HEK293 (cell line): Measurements from ENCODE around the gene CPNE1.

Source experiments
- CTCF ChIA-PET: fragments of 350-600 bp; formaldehyde crosslinking; extraction: SDS; loops from one replicate; lab custom pipeline; 2021; ENCODE audit warnings: antibody characterized with exemption; lab: Yijun Ruan, JAX
- POLR2A ChIA-PET: fragments of 300-600 bp; formaldehyde crosslinking; extraction: SDS; loops from one replicate; lab custom pipeline; 2020; ENCODE audit warnings: antibody characterized with exemption, inconsistent platforms; lab: Yijun Ruan, JAX
- H3K27ac ChIP-seq: fragments of 200-500 bp; sonication (Bioruptor generic); 2 replicates; pipeline ENCODE4 v1.5.1; 2014; ENCODE audit warnings: low read depth, low read length, control low read depth, inconsistent platforms; ENCODE audit errors: extremely low read depth
- H3K36me3 ChIP-seq, 2 experiments: fragments of 200-500 bp in 1 of 2; sonication (Bioruptor generic) in 1 of 2; 1 replicate in 1 of 2; 2 replicates in 1 of 2; pipeline ENCODE4 v1.5.1; 2014 to 2017; ENCODE audit warnings: inconsistent platforms in 2 of 2, low read length in 2 of 2; ENCODE audit not compliant: control insufficient read depth in 2 of 2, insufficient read depth in 1 of 2
- H3K4me1 ChIP-seq: fragments of 200-500 bp; sonication (Bioruptor generic); 2 replicates; pipeline ENCODE4 v1.5.1; 2014; ENCODE audit warnings: mild to moderate bottlenecking, low read length, inconsistent platforms; ENCODE audit not compliant: control insufficient read depth, insufficient read depth
- H3K4me3 ChIP-seq: 2 replicates; pipeline ENCODE4 v1.5.1; 2011; ENCODE audit warnings: low read depth, mild to moderate bottlenecking, control low read depth, low read length, moderate library complexity
- H3K9me3 ChIP-seq: fragments of 200-500 bp; sonication (Bioruptor generic); 2 replicates; pipeline ENCODE4 v1.5.1; 2014; ENCODE audit warnings: low read depth, low read length, inconsistent platforms; ENCODE audit not compliant: control insufficient read depth, insufficient read depth
- BCL11A ChIP-seq: fragments of 450-650 bp; formaldehyde crosslinking; IDR thresholded peaks from 2 replicates; pipeline ENCODE4 v1.5.1; 2016; ENCODE audit warnings: low read depth, missing biosample characterization, missing genetic modification characterization
- FEZF1 ChIP-seq: fragments of 450-650 bp; formaldehyde crosslinking; IDR thresholded peaks from 2 replicates; pipeline ENCODE4 v1.5.1; 2016; ENCODE audit warnings: missing biosample characterization, missing genetic modification characterization
- OVOL3 ChIP-seq: fragments of 450-650 bp; formaldehyde crosslinking; IDR thresholded peaks from 2 replicates; pipeline ENCODE4 v1.5.1; 2016; ENCODE audit warnings: missing biosample characterization, missing genetic modification characterization
- PRDM1 ChIP-seq: fragments of 450-650 bp; formaldehyde crosslinking; IDR thresholded peaks from 2 replicates; pipeline ENCODE4; 2016; ENCODE audit warnings: missing biosample characterization, missing genetic modification characterization
- TRIM28 ChIP-seq: IDR thresholded peaks from 2 replicates; pipeline ENCODE4 v1.6.1; 2011; ENCODE audit warnings: low read length, control low read depth, borderline replicate concordance
- WT1 ChIP-seq: fragments of 450-650 bp; formaldehyde crosslinking; IDR thresholded peaks from 2 replicates; pipeline ENCODE4 v1.5.1; 2016; ENCODE audit warnings: missing biosample characterization, missing genetic modification characterization
- ZBTB1 ChIP-seq: fragments of 450-650 bp; formaldehyde crosslinking; IDR thresholded peaks from 2 replicates; pipeline ENCODE4 v1.5.1; 2016; ENCODE audit warnings: missing biosample characterization, missing genetic modification characterization
- ZBTB48 ChIP-seq: fragments of 450-650 bp; formaldehyde crosslinking; IDR thresholded peaks from 2 replicates; pipeline ENCODE4 v1.5.1; 2016; ENCODE audit warnings: missing biosample characterization, missing genetic modification characterization
- ZFHX2 ChIP-seq: fragments of 450-650 bp; formaldehyde crosslinking; conservative IDR thresholded peaks from 2 replicates; pipeline ENCODE4 v1.5.1; 2016; ENCODE audit warnings: missing biosample characterization, missing genetic modification characterization
- ZFP3 ChIP-seq: fragments of 450-650 bp; formaldehyde crosslinking; IDR thresholded peaks from 2 replicates; pipeline ENCODE4 v1.5.1; 2016; ENCODE audit warnings: low read depth, missing biosample characterization, missing genetic modification characterization
- ZNF112 ChIP-seq: fragments of 450-650 bp; formaldehyde crosslinking; IDR thresholded peaks from 2 replicates; pipeline ENCODE4 v1.5.0; 2017; ENCODE audit warnings: missing biosample characterization, missing genetic modification characterization
- ZNF211 ChIP-seq: fragments of 450-650 bp; formaldehyde crosslinking; IDR thresholded peaks from 2 replicates; pipeline ENCODE4 v1.5.1; 2016; ENCODE audit warnings: low read depth, missing biosample characterization, missing genetic modification characterization
- ZNF223 ChIP-seq: fragments of 450-650 bp; formaldehyde crosslinking; IDR thresholded peaks from 2 replicates; pipeline ENCODE4 v1.5.1; 2016; ENCODE audit warnings: missing biosample characterization, missing genetic modification characterization
- ZNF423 ChIP-seq: fragments of 450-650 bp; formaldehyde crosslinking; IDR thresholded peaks from 2 replicates; pipeline ENCODE4 v1.5.1; 2016; ENCODE audit warnings: missing biosample characterization, missing genetic modification characterization
- ZNF521 ChIP-seq: fragments of 450-650 bp; formaldehyde crosslinking; IDR thresholded peaks from 2 replicates; pipeline ENCODE4 v1.5.1; 2017; ENCODE audit warnings: missing biosample characterization, mild to moderate bottlenecking, missing genetic modification characterization
- ZNF571 ChIP-seq: fragments of 450-650 bp; formaldehyde crosslinking; IDR thresholded peaks from 2 replicates; pipeline ENCODE4 v1.5.0; 2017; ENCODE audit warnings: missing biosample characterization, missing genetic modification characterization
- ZNF624 ChIP-seq: fragments of 450-650 bp; formaldehyde crosslinking; IDR thresholded peaks from 2 replicates; pipeline ENCODE4 v1.5.1; 2017; ENCODE audit warnings: missing biosample characterization, missing genetic modification characterization
- ZNF660 ChIP-seq: fragments of 450-650 bp; IDR thresholded peaks from 2 replicates; pipeline ENCODE4 v1.5.1; 2018; ENCODE audit warnings: missing biosample characterization, mild to moderate bottlenecking, missing genetic modification characterization
- ZNF843 ChIP-seq: fragments of 450-650 bp; formaldehyde crosslinking; IDR thresholded peaks from 2 replicates; pipeline ENCODE4 v1.5.1; 2016; ENCODE audit warnings: missing biosample characterization, missing genetic modification characterization
- TF ChIP-seq, protein P1 (sequence below): fragments of 450-650 bp; formaldehyde crosslinking; IDR thresholded peaks from 2 replicates; pipeline ENCODE4 v1.5.1; 2017; ENCODE audit warnings: missing biosample characterization, missing genetic modification characterization
- TF ChIP-seq, protein P2 (sequence below): fragments of 450-650 bp; formaldehyde crosslinking; IDR thresholded peaks from 2 replicates; pipeline ENCODE4 v1.5.1; 2016; ENCODE audit warnings: missing biosample characterization, missing genetic modification characterization
- TF ChIP-seq, protein P3 (sequence below): fragments of 450-650 bp; formaldehyde crosslinking; IDR thresholded peaks from 2 replicates; pipeline ENCODE4 v1.5.1; 2016; ENCODE audit warnings: missing biosample characterization, missing genetic modification characterization
- TF ChIP-seq, protein P4 (sequence below): fragments of 450-650 bp; formaldehyde crosslinking; IDR thresholded peaks from 2 replicates; pipeline ENCODE4 v1.5.1; 2016; ENCODE audit warnings: missing biosample characterization, missing genetic modification characterization

CPNE1 gene

DNA sequence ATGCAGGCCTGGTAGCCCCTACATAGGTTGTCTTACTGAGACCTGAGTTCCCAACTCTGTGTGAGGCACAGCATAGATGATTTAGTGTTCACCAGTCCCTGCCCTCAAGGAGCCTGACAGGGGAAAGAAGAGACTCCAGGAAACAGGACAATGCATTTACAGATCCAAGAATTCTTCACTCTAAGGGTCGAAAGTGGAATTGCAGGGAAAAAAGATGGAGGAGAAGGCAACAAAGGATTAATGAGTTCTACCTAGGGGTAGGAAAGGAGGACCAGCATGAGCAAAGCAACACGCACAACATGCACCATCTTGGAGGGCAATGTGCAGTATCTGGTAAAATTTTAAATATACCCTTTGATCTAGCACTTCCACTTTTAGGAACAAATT is 43.1 kb downstream of the CPNE1 start:
- no peaks in the 10 kb centered on the region for H3K4me1 ChIP-seq
- H3K4me3 ChIP-seq, result no peak overlapping the region
- H3K36me3 ChIP-seq, result peaks cover 16 to 28% of the 10 kb centered on the region in 2 experiments
- CTCF ChIA-PET, result interaction anchor here (0.8 to 1.0 kb wide), 2 partner anchors 8 to 70 kb away, joined by 3 to 4 read pairs; no protein-coding TSS in a partner anchor
- no peak overlapping the region for H3K27ac ChIP-seq
- TF ChIP-seq ZNF571 (tag by site-specific recombination), result no peak
- TF ChIP-seq, protein P1, sequence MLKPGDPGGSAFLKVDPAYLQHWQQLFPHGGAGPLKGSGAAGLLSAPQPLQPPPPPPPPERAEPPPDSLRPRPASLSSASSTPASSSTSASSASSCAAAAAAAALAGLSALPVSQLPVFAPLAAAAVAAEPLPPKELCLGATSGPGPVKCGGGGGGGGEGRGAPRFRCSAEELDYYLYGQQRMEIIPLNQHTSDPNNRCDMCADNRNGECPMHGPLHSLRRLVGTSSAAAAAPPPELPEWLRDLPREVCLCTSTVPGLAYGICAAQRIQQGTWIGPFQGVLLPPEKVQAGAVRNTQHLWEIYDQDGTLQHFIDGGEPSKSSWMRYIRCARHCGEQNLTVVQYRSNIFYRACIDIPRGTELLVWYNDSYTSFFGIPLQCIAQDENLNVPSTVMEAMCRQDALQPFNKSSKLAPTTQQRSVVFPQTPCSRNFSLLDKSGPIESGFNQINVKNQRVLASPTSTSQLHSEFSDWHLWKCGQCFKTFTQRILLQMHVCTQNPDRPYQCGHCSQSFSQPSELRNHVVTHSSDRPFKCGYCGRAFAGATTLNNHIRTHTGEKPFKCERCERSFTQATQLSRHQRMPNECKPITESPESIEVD (tag by site-specific recombination), result no peak
- TF ChIP-seq ZNF660 (tag by site-specific recombination), result no peak
- no peak for TF ChIP-seq FEZF1 (tag by site-specific recombination)
- no peak for TF ChIP-seq ZFHX2 (tag by site-specific recombination)
- no peak for TF ChIP-seq ZNF112 (tag by site-specific recombination)
- no peak for TF ChIP-seq ZFP3
- TF ChIP-seq ZNF624, result no peak
- TF ChIP-seq WT1 (tag by site-specific recombination), result no peak
- TF ChIP-seq, protein P2, sequence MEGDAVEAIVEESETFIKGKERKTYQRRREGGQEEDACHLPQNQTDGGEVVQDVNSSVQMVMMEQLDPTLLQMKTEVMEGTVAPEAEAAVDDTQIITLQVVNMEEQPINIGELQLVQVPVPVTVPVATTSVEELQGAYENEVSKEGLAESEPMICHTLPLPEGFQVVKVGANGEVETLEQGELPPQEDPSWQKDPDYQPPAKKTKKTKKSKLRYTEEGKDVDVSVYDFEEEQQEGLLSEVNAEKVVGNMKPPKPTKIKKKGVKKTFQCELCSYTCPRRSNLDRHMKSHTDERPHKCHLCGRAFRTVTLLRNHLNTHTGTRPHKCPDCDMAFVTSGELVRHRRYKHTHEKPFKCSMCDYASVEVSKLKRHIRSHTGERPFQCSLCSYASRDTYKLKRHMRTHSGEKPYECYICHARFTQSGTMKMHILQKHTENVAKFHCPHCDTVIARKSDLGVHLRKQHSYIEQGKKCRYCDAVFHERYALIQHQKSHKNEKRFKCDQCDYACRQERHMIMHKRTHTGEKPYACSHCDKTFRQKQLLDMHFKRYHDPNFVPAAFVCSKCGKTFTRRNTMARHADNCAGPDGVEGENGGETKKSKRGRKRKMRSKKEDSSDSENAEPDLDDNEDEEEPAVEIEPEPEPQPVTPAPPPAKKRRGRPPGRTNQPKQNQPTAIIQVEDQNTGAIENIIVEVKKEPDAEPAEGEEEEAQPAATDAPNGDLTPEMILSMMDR (tag by site-specific recombination), result no peak
- no peak for TF ChIP-seq ZNF211
- TF ChIP-seq BCL11A (tag by site-specific recombination), result no peak
- no peak for TF ChIP-seq ZBTB1
- TF ChIP-seq TRIM28, result no peak
- TF ChIP-seq, all 188 proteins: peak for 0
- POLR2A ChIA-PET, result no interaction called here
- H3K9me3 ChIP-seq, result no peaks in the 10 kb centered on the region

DNA sequence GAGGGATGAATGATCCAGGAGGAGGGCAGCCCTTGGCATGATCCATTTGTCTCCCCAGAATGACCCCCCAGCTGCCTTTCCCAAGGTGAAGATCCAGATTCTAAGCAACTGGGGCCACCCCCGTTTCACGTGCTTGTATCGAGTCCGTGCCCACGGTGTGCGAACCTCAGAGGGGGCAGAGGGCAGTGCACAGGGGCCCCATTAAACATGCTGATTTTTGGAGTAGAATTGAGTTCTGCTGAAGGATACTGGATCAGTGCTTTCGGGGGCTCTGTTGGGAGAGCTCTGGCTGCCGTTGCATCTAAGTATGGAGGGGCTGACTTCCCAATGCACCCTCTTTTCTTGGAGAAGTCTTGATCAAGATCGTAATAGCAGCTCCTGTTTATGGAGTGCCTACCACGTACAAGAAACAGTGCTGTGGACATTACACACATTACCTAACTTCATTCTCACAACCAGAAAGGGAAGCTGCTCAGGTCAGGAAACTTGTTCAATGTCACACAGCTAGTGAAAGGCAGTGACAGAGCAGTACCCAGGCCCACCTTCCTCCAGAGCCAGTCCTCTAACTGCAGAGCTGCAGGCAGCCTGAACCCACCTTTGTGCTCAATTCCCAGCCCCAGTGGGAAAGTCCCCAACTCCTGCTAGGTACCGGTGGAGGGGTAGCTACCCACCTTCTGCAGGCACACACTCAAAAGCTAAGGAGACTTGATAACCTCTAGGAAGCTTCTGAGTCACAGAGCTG is 43.7 kb downstream of the CPNE1 start:
- Histone ChIP-seq H3K36me3 (peaks cover 16 to 23% of the 10 kb centered on the region in 2 experiments), H3K9me3 (no peaks in the 10 kb centered on the region), H3K4me1 (no peaks in the 10 kb centered on the region)
- CTCF ChIA-PET, result interaction anchor here (0.8 to 1.9 kb wide), 5 partner anchors 8 to 70 kb away, joined by 3 to 16 read pairs (median 3); no protein-coding TSS in a partner anchor
- TF ChIP-seq, protein P3, sequence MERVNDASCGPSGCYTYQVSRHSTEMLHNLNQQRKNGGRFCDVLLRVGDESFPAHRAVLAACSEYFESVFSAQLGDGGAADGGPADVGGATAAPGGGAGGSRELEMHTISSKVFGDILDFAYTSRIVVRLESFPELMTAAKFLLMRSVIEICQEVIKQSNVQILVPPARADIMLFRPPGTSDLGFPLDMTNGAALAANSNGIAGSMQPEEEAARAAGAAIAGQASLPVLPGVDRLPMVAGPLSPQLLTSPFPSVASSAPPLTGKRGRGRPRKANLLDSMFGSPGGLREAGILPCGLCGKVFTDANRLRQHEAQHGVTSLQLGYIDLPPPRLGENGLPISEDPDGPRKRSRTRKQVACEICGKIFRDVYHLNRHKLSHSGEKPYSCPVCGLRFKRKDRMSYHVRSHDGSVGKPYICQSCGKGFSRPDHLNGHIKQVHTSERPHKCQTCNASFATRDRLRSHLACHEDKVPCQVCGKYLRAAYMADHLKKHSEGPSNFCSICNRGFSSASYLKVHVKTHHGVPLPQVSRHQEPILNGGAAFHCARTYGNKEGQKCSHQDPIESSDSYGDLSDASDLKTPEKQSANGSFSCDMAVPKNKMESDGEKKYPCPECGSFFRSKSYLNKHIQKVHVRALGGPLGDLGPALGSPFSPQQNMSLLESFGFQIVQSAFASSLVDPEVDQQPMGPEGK (tag by site-specific recombination), result no peak
- TF ChIP-seq OVOL3 (tag by site-specific recombination) (no peak), ZNF223 (tag by site-specific recombination) (no peak), ZNF521 (tag by site-specific recombination) (no peak), ZBTB48 (tag by site-specific recombination) (no peak), PRDM1 (no peak), ZNF423 (no peak), ZNF843 (tag by site-specific recombination) (no peak)
- TF ChIP-seq, protein P4, sequence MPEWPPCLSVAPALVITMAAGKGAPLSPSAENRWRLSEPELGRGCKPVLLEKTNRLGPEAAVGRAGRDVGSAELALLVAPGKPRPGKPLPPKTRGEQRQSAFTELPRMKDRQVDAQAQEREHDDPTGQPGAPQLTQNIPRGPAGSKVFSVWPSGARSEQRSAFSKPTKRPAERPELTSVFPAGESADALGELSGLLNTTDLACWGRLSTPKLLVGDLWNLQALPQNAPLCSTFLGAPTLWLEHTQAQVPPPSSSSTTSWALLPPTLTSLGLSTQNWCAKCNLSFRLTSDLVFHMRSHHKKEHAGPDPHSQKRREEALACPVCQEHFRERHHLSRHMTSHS (tag by site-specific recombination), result no peak
- TF ChIP-seq, all 188 proteins: peak for 0
- POLR2A ChIA-PET, result no interaction called here
- H3K27ac ChIP-seq, result no peak overlapping the region
- no peak overlapping the region for H3K4me3 ChIP-seq
